Endothelial cell of umbilical vein (primary cell): Measurements from ENCODE around the gene ATRIP. TPM values are rescaled to one million over a fixed set of nuclear protein-coding genes. Genes with fewer than 3 reads are reported as not detected.

ENCODE experiments used
- BruUV-seq: library from RNA; stranded (reverse); fragments of 400-500 nt; replicated peaks from 2 replicates; lab custom pipeline; 2021; lab: Mats Ljungman, UMichigan
- CTCF ChIA-PET: fragments of 300-600, 350-600 bp; sonication (Branson Sonifier 250); formaldehyde crosslinking; loops from one replicate; lab custom pipeline; 2021; ENCODE audit warnings: antibody characterized with exemption, inconsistent platforms; lab: Charles Lee
- POLR2A ChIA-PET: fragments of 300-600, 350-600 bp; sonication (Branson Sonifier 250); formaldehyde crosslinking; loops from one replicate; lab custom pipeline; 2021; ENCODE audit warnings: antibody characterized with exemption, inconsistent platforms; lab: Charles Lee
- DNase-seq: peaks from one replicate; pipeline ENCODE4 v3.0.0-alpha.2; 2011; ENCODE audit warnings: low read depth, low spot score
- FAIRE-seq: peaks from 2 replicates; lab custom pipeline; 2011; peaks lifted over from hg19 to GRCh38; lab: Jason Lieb, UNC
- H2AFZ ChIP-seq: 2 replicates; pipeline ENCODE4 v1.6.0; 2012; ENCODE audit warnings: low read depth, low read length, control low read depth, inconsistent platforms
- H3K27ac ChIP-seq: 2 replicates; pipeline ENCODE4 v1.5.1; 2011; ENCODE audit warnings: low read depth, mild to moderate bottlenecking, control low read depth, low read length, moderate library complexity; ENCODE audit not compliant: insufficient read depth
- H3K27me3 ChIP-seq, 2 experiments: 2 replicates each; pipeline versions ENCODE4 v1.6.0 to v1.6.1; 2011; ENCODE audit warnings: low read length in 2 of 2, mixed read lengths in 1 of 2; ENCODE audit not compliant: control insufficient read depth in 2 of 2, insufficient read depth in 2 of 2
- H3K36me3 ChIP-seq, 2 experiments: 2 replicates in 1 of 2; 3 replicates in 1 of 2; pipeline ENCODE4 v1.5.1; 2011; ENCODE audit warnings: low read length in 2 of 2, mild to moderate bottlenecking in 1 of 2, moderate library complexity in 1 of 2; ENCODE audit not compliant: control insufficient read depth in 2 of 2, insufficient read depth in 2 of 2; ENCODE audit errors: extremely low read depth in 1 of 2
- H3K4me1 ChIP-seq: 3 replicates; pipeline ENCODE4 v1.5.1; 2011; ENCODE audit warnings: mild to moderate bottlenecking, low read length; ENCODE audit not compliant: control insufficient read depth, insufficient read depth; ENCODE audit errors: extremely low read depth
- H3K4me2 ChIP-seq: 2 replicates; pipeline ENCODE4 v1.6.1; 2011; ENCODE audit warnings: low read length, control low read depth, mixed read lengths; ENCODE audit not compliant: insufficient read depth
- H3K4me3 ChIP-seq, 3 experiments: fragments of 200-600 bp in 1 of 3; sonication (generic), shearing (Covaris generic) in 1 of 3; replicated peaks in 1 of 3; 2 replicates each; pipeline ENCODE4 v1.5.1; 2011 to 2016; ENCODE audit warnings: control low read depth in 3 of 3, low read length in 3 of 3, mild to moderate bottlenecking in 2 of 3, inconsistent platforms in 1 of 3, low read depth in 1 of 3, moderate library complexity in 1 of 3; ENCODE audit not compliant: insufficient read depth in 1 of 3
- H3K79me2 ChIP-seq: 2 replicates; pipeline ENCODE4 v1.6.0; 2012; ENCODE audit warnings: low read length, inconsistent platforms; ENCODE audit not compliant: control insufficient read depth, insufficient read depth
- H3K9ac ChIP-seq: replicated peaks from 2 replicates; pipeline ENCODE3; 2011; ENCODE audit warnings: low read length, control low read depth; ENCODE audit not compliant: insufficient read depth; ENCODE audit errors: extremely low read depth
- H3K9me1 ChIP-seq: replicated peaks from 3 replicates; pipeline ENCODE4 v1.6.0; 2011; ENCODE audit warnings: mild to moderate bottlenecking, low read length; ENCODE audit not compliant: control insufficient read depth, insufficient read depth; ENCODE audit errors: extremely low read depth
- H3K9me3 ChIP-seq: replicated peaks from 2 replicates; pipeline ENCODE4 v1.5.1; 2012; ENCODE audit warnings: low read length, inconsistent platforms; ENCODE audit not compliant: control insufficient read depth, insufficient read depth
- H4K20me1 ChIP-seq: replicated peaks from 2 replicates; pipeline ENCODE3; 2011; ENCODE audit warnings: mild to moderate bottlenecking, low read length; ENCODE audit not compliant: control insufficient read depth, insufficient read depth; ENCODE audit errors: extremely low read depth
- CTCF ChIP-seq, 2 donors: IDR thresholded peaks; 1 replicate in 1 of 2; 2 replicates in 1 of 2; pipeline ENCODE4 v1.5.1; 2011; ENCODE audit warnings: low read length in 2 of 2, mild to moderate bottlenecking in 2 of 2, moderate library complexity in 2 of 2, control low read depth in 1 of 2, inconsistent platforms in 1 of 2, low read depth in 1 of 2; ENCODE audit not compliant: insufficient read depth in 1 of 2; ENCODE audit errors: extremely low read depth in 1 of 2
- EZH2 ChIP-seq: IDR thresholded peaks from 2 replicates; pipeline ENCODE4 v1.6.1; 2012; ENCODE audit warnings: borderline replicate concordance, low read depth, mild to moderate bottlenecking, moderate library complexity, low read length, inconsistent platforms; ENCODE audit not compliant: severe bottlenecking
- FOS ChIP-seq: IDR thresholded peaks from 2 replicates; pipeline ENCODE4 v1.6.1; 2011; ENCODE audit warnings: mild to moderate bottlenecking, low read length, moderate library complexity, borderline replicate concordance; ENCODE audit not compliant: insufficient read depth
- GATA2 ChIP-seq: IDR thresholded peaks from 2 replicates; pipeline ENCODE4 v1.7.0; 2011; ENCODE audit warnings: low read depth, mild to moderate bottlenecking, moderate library complexity, mixed read lengths, low read length; ENCODE audit not compliant: insufficient read length, insufficient read depth
- JUN ChIP-seq: IDR thresholded peaks from 2 replicates; pipeline ENCODE4 v1.6.1; 2011; ENCODE audit warnings: borderline replicate concordance, low read depth; ENCODE audit not compliant: insufficient read length, insufficient read depth
- MYC ChIP-seq: IDR thresholded peaks from one replicate; pipeline ENCODE4 v1.6.1; 2011; ENCODE audit warnings: mild to moderate bottlenecking, low read depth, low read length
- POLR2A ChIP-seq: IDR thresholded peaks from 2 replicates; pipeline ENCODE4 v1.6.1; 2012; ENCODE audit warnings: low read depth, mild to moderate bottlenecking, control low read depth, low read length
- POLR2AphosphoS5 ChIP-seq: IDR thresholded peaks from 2 replicates; pipeline ENCODE4 v1.6.1; 2012; ENCODE audit warnings: low read depth, mild to moderate bottlenecking, control low read depth, low read length, moderate library complexity; ENCODE audit not compliant: insufficient read depth
- dilution Hi-C: fragments of 300-500 bp; cut with MboI; formaldehyde crosslinking; loops from one replicate; pipeline ENCODE4 v1.15.0; 2019; ENCODE audit warnings: low sequenced_read_pairs; ENCODE audit not compliant: extremely low pct_ligation_motif_present
- intact Hi-C: fragments of 100-400 bp; cut with micrococcal nuclease; formaldehyde crosslinking; loops from one replicate; pipeline ENCODE4 v1.10.0; 2022
- polyA plus RNA-seq, 4 experiments: library from polyadenylated mRNA; depleted of rRNA in 3 of 4; stranded (reverse) in 3 of 4; unstranded in 1 of 4; fragments of >200 nt; gene quantifications; 2 replicates each; pipeline versions ENCODE4 v1.2.1 to v1.2.3, GENCODE V29; 2011 to 2012; ENCODE audit warnings: missing spikeins in 1 of 4
- total RNA-seq: library from RNA; stranded (reverse); gene quantifications from 2 replicates; pipeline ENCODE4 v1.2.3, GENCODE V29; 2021
- TF ChIP-seq, protein P1 (sequence below): IDR thresholded peaks from 2 replicates; pipeline ENCODE4 v1.6.1; 2011; ENCODE audit not compliant: insufficient read depth, insufficient read length

The ATRIP gene
- total and polyA plus RNA-seq, 2 donors (not counting 3 experiments of a cell fraction or from before 2014, with no cell fraction given) = 10.6 to 14.7 TPM

DNA sequence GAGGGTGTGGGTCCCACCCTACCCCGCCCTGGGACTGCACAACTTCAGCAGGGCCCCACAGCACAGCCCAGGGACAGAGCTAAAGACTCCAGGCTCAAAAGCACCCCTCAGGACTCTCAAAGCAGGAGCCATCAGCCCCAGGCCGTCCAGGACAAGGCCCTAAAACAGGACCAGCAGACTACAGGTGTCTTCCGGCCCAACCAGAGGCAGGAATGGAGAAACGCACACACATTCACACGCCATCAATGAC is 26.1 kb downstream of the ATRIP start:
- H3K4me3 ChIP-seq = peak overlapping the region; percentile 52 to 98 (median 98)
- H4K20me1 ChIP-seq = no peaks in the 10 kb centered on the region
- peaks cover 0 to 32% of the 10 kb centered on the region in 2 experiments for H3K36me3 ChIP-seq
- TF ChIP-seq CTCF (IDR thresholded peaks at IDR 0.05; ENCODE audit: extremely low read depth in 1 of 2, insufficient read depth in 1 of 2, low read depth in 1 of 2, low read length in 2 of 2) (no peak), JUN (no peak), POLR2AphosphoS5 (no peak), EZH2 (no peak), MYC (no peak), GATA2 (no peak), POLR2A (no peak), FOS (no peak)
- TF ChIP-seq, protein P1, sequence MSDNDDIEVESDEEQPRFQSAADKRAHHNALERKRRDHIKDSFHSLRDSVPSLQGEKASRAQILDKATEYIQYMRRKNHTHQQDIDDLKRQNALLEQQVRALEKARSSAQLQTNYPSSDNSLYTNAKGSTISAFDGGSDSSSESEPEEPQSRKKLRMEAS = no peak
- H3K9ac ChIP-seq = peak overlapping the region; percentile 98
- DNase-seq = no peak
- no peaks in the 10 kb centered on the region for H3K27me3 ChIP-seq
- H3K4me2 ChIP-seq = peak overlapping the region; percentile 71
- peak overlapping the region; percentile 66 for H2AFZ ChIP-seq
- BruUV-seq = TSS peak; percentile 58
- H3K79me2 ChIP-seq = peaks cover 48% of the 10 kb centered on the region
- peak overlapping the region; percentile 95 for H3K27ac ChIP-seq
- no peak for FAIRE-seq
- no peaks in the 10 kb centered on the region for H3K9me3 ChIP-seq
- dilution Hi-C loops (no loop called here), intact Hi-C loops (no loop called here)
- ChIA-PET POLR2A (no interaction called here), CTCF (interaction anchor here (1.0 to 3.9 kb wide), 10 partner anchors 8 to 213 kb away, joined by 3 to 26 read pairs (median 8); partner anchors contain the start of genes CCDC51, SHISA5 and TMA7)
- H3K4me1 ChIP-seq = peaks cover 12% of the 10 kb centered on the region
- H3K9me1 ChIP-seq = no peaks in the 10 kb centered on the region
